Inferior parietal cortex (tissue), 1 donor: ENCODE data around the gene VSIG4.
"Not testable (repeated sequence)": the region's sequence is repeated elsewhere in the genome, so short reads cannot be mapped to it uniquely, and the experiment has no call there.

Source experiments
- DNase-seq: peaks from one replicate; pipeline ENCODE4 v3.0.0-alpha.2; 2016; ENCODE audit errors: extremely low spot score

The VSIG4 gene

DNA sequence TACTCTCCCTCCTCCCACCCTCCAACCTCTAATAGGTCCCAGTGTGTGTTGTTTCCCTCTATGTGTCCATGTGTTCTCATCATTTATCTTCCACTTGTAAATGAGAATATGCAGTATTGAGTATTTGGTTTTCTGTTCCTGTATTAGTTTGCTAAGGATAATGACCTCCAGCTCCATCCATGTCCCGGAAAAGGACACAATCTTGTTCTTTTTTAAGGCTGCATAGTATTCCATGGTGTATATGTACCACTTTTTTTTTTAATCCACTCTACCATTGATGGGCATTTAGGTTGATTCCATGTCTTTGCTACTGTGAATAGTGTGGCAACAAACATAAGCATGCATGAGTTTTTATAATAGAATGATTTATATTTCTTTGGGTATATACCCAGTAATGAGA lies 62.7 kb downstream of the VSIG4 start:
- DNase-seq: not testable (repeated sequence)

DNA sequence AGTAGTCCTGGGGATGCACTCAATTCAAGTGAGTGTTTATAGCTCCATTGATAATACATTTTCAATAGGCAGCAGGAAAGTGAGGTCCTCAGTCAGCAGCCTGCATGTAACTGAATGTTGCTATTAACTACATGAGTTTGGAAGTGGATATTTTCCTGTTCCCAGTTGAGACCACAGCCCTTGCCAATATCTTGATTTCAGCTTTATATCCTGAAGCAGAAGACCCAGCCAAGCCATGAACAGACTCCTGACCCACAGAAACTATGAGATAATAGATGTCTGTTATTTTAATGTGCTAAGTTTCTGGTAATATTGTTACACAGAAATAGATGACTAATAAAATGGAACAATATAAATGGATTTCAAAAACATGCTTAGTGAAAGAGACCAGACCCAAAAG lies 63.7 kb downstream of the VSIG4 start:
- DNase-seq: no peak

GRCh38 chrX:65975161-65975751 lies 64.6 kb downstream of the VSIG4 start:
- not testable (repeated sequence) for DNase-seq
